GM23338 (cell line): Measurements from ENCODE around the gene SHISA7. TPM values are rescaled to one million over a fixed set of nuclear protein-coding genes. Genes with fewer than 3 reads are reported as not detected.

ENCODE experiments used
- ATAC-seq: fragments of 200-7000 bp; cut with Tn5 transposase; 3 replicates; pipeline ENCODE4 v1.9.1; 2020
- DNase-seq: peaks from one replicate; pipeline ENCODE4 v3.0.0-alpha.2; 2015; ENCODE audit warnings: low spot score
- H2AFZ ChIP-seq: fragments of 200-600 bp; sonication (generic); 2 replicates; pipeline ENCODE4 v1.8.0; 2016; ENCODE audit warnings: antibody characterized with exemption, mild to moderate bottlenecking, moderate library complexity
- H3F3A ChIP-seq: fragments of 200-600 bp; sonication (generic); replicated peaks from 2 replicates; pipeline ENCODE4 v1.8.0; 2017; ENCODE audit warnings: antibody characterized with exemption, mixed run types, low read depth
- H3K27ac ChIP-seq: fragments of 200-600 bp; sonication (generic); 2 replicates; pipeline ENCODE4 v1.6.1; 2016; ENCODE audit warnings: low read depth
- H3K27me3 ChIP-seq: fragments of 200-600 bp; sonication (generic); 2 replicates; pipeline ENCODE4 v1.8.0; 2016; ENCODE audit warnings: mild to moderate bottlenecking, mixed run types, moderate library complexity; ENCODE audit not compliant: insufficient read depth
- H3K36me3 ChIP-seq: fragments of 200-600 bp; sonication (generic); 2 replicates; pipeline ENCODE4 v1.8.0; 2016; ENCODE audit warnings: mild to moderate bottlenecking; ENCODE audit not compliant: insufficient read depth
- H3K4me1 ChIP-seq: fragments of 200-600 bp; sonication (generic); 2 replicates; pipeline ENCODE4 v1.8.0; 2016; ENCODE audit warnings: mild to moderate bottlenecking, moderate library complexity; ENCODE audit not compliant: insufficient read depth
- H3K4me2 ChIP-seq: fragments of 200-600 bp; sonication (generic); 2 replicates; pipeline ENCODE4 v1.7.1; 2017; ENCODE audit warnings: mixed run types
- H3K4me3 ChIP-seq: fragments of 200-600 bp; sonication (generic); 2 replicates; pipeline ENCODE4 v1.6.1; 2016; ENCODE audit warnings: mixed run types
- H3K79me2 ChIP-seq: fragments of 200-600 bp; sonication (generic); replicated peaks from 2 replicates; pipeline ENCODE4 v1.8.0; 2017; ENCODE audit warnings: mild to moderate bottlenecking; ENCODE audit not compliant: insufficient read depth
- H3K9me2 ChIP-seq: fragments of 200-600 bp; sonication (generic); 2 replicates; pipeline ENCODE4 v1.8.0; 2017; ENCODE audit not compliant: insufficient read depth
- H4K20me1 ChIP-seq: fragments of 200-600 bp; sonication (generic); replicated peaks from 2 replicates; pipeline ENCODE4 v1.8.0; 2017; ENCODE audit warnings: mild to moderate bottlenecking; ENCODE audit not compliant: insufficient read depth
- H3K27ac Mint-ChIP-seq: 2 replicates; pipeline ENCODE4 v1.8.0; 2020; ENCODE audit warnings: inconsistent platforms, mild to moderate bottlenecking, moderate library complexity, mixed read lengths
- H3K27me3 Mint-ChIP-seq: 3 replicates; pipeline ENCODE4 v1.8.0; 2022; ENCODE audit warnings: low read depth, mild to moderate bottlenecking, moderate library complexity, mixed read lengths, inconsistent platforms; ENCODE audit not compliant: insufficient read depth, poor library complexity
- H3K36me3 Mint-ChIP-seq: 3 replicates; pipeline ENCODE4 v1.8.0; 2021; ENCODE audit warnings: low read depth, mild to moderate bottlenecking, inconsistent platforms, moderate library complexity, mixed read lengths
- H3K4me1 Mint-ChIP-seq: 3 replicates; pipeline ENCODE4 v1.8.0; 2020; ENCODE audit warnings: mild to moderate bottlenecking, inconsistent platforms, mixed read lengths
- H3K4me3 Mint-ChIP-seq: 3 replicates; pipeline ENCODE4 v1.8.0; 2021; ENCODE audit warnings: moderate library complexity, mild to moderate bottlenecking, inconsistent platforms, mixed read lengths
- H3K9me3 Mint-ChIP-seq: 3 replicates; pipeline ENCODE4 v1.8.0; 2020; ENCODE audit warnings: moderate library complexity, mild to moderate bottlenecking, inconsistent platforms, mixed read lengths
- CREB1 ChIP-seq: fragments of 250-450 bp; sonication (Bioruptor Pico); IDR thresholded peaks from 2 replicates; pipeline ENCODE4 v1.5.0; 2020; ENCODE audit warnings: low read depth, mild to moderate bottlenecking, moderate library complexity
- CTCF ChIP-seq, 2 experiments: fragments of 200-600 bp in 1 of 2; sonication (generic) in 1 of 2; conservative IDR thresholded peaks; 2 replicates each; pipeline versions ENCODE4 v1.5.1 to v1.6.1; 2016 to 2017; ENCODE audit warnings: antibody characterized with exemption in 2 of 2, low read depth in 2 of 2, mild to moderate bottlenecking in 2 of 2, moderate library complexity in 1 of 2
- ETS1 ChIP-seq: IDR thresholded peaks from 2 replicates; pipeline ENCODE4 v1.6.1; 2016; ENCODE audit warnings: antibody characterized with exemption
- EZH2 ChIP-seq: fragments of 200-600 bp; sonication (generic); IDR thresholded peaks from one replicate; pipeline ENCODE4 v1.8.0; 2017; ENCODE audit warnings: antibody characterized with exemption, mild to moderate bottlenecking, low read depth; ENCODE audit not compliant: unreplicated experiment
- EZH2phosphoT487 ChIP-seq: fragments of 200-600 bp; sonication (generic); IDR thresholded peaks from one replicate; pipeline ENCODE4 v1.8.1; 2018; ENCODE audit warnings: antibody characterized with exemption; ENCODE audit not compliant: unreplicated experiment
- JUNB ChIP-seq: IDR thresholded peaks from one replicate; pipeline ENCODE4 v1.6.1; 2016; ENCODE audit warnings: antibody characterized with exemption; ENCODE audit not compliant: unreplicated experiment
- NANOG ChIP-seq: IDR thresholded peaks from 2 replicates; pipeline ENCODE4 v1.6.1; 2016; ENCODE audit warnings: antibody characterized with exemption, borderline replicate concordance
- POLR2AphosphoS5 ChIP-seq: IDR thresholded peaks from 2 replicates; pipeline ENCODE4 v1.6.1; 2016; ENCODE audit warnings: antibody characterized with exemption, low read depth
- REST ChIP-seq: IDR thresholded peaks from one replicate; pipeline ENCODE4 v1.6.1; 2018; ENCODE audit warnings: antibody characterized with exemption; ENCODE audit not compliant: unreplicated experiment
- STAT1 ChIP-seq: IDR thresholded peaks from one replicate; pipeline ENCODE4 v1.6.1; 2016; ENCODE audit warnings: antibody characterized with exemption; ENCODE audit not compliant: unreplicated experiment
- ZNF114 ChIP-seq: fragments of 250-450 bp; sonication (Bioruptor Pico); IDR thresholded peaks from 2 replicates; pipeline ENCODE4 v1.5.0; 2020; ENCODE audit warnings: mild to moderate bottlenecking, moderate library complexity
- ZNF331 ChIP-seq: fragments of 250-450 bp; sonication (Bioruptor Pico); IDR thresholded peaks from 2 replicates; pipeline ENCODE4 v1.5.0; 2020; ENCODE audit warnings: low read depth, mild to moderate bottlenecking, moderate library complexity
- ZNF462 ChIP-seq: fragments of 250-450 bp; sonication (Bioruptor Pico); IDR thresholded peaks from 2 replicates; pipeline ENCODE4 v1.5.0; 2020; ENCODE audit warnings: mild to moderate bottlenecking, moderate library complexity
- polyA plus RNA-seq: library from polyadenylated mRNA; unstranded; fragments of >200 nt; fragmentation: Nextera tagmentation; extraction: Ambion mirVana; gene quantifications from 2 replicates; pipeline ENCODE4 v1.2.1, GENCODE V29; 2016
- total RNA-seq: library from RNA; depleted of rRNA; stranded (reverse); fragments of >200 nt; shearing (Covaris generic); gene quantifications from 2 replicates; pipeline ENCODE4 v1.2.3, GENCODE V29; 2014

SHISA7 gene
- total and polyA plus RNA-seq, 2 experiments from 2014 or later, result 0.32 to 1.4 TPM

GRCh38 chr19:55379174-55379573, 63.9 kb downstream of the SHISA7 start:
- peaks cover 37% of the 10 kb centered on the region for H3K27me3 Mint-ChIP-seq
- no peak for ATAC-seq
- Histone ChIP-seq H3K9me2 (no peaks in the 10 kb centered on the region), H3K4me1 (peaks cover 44% of the 10 kb centered on the region), H3K36me3 (no peaks in the 10 kb centered on the region), H3K79me2 (0 out of 2 replicates have a peak, but pooled peaks cover 5% of the 10 kb centered on the region), H2AFZ (no peak overlapping the region), H3K27me3 (peaks cover 43% of the 10 kb centered on the region), H4K20me1 (peaks cover 6% of the 10 kb centered on the region), H3K4me2 (no peak overlapping the region), H3K4me3 (no peak overlapping the region), H3K27ac (no peak overlapping the region), H3F3A (0 out of 2 replicates have a peak, but pooled peaks cover 11% of the 10 kb centered on the region)
- no peak overlapping the region for H3K4me3 Mint-ChIP-seq
- peaks cover 40% of the 10 kb centered on the region for H3K4me1 Mint-ChIP-seq
- DNase-seq, result no peak
- TF ChIP-seq ETS1 (no peak), ZNF462 (CRISPR knock-in tag) (no peak), REST (no peak), ZNF114 (no peak), ZNF331 (no peak), EZH2 (no peak), STAT1 (no peak), JUNB (no peak), CTCF (conservative IDR thresholded peaks at IDR 0.05; ENCODE audit: low read depth in 2 of 2) (no peak), CREB1 (no peak), EZH2phosphoT487 (no peak), POLR2AphosphoS5 (no peak), NANOG (no peak)
- H3K36me3 Mint-ChIP-seq, result peaks cover 3% of the 10 kb centered on the region; the same call in 1 of the 3 replicates
- H3K27ac Mint-ChIP-seq, result no peak overlapping the region
- peaks cover 5% of the 10 kb centered on the region; the same call in 2 of the 3 replicates for H3K9me3 Mint-ChIP-seq
